Chondrocyte (in vitro differentiated cells): Measurements from ENCODE around the gene ASPHD2. TPM values are rescaled to one million over a fixed set of nuclear protein-coding genes. Genes with fewer than 3 reads are reported as not detected.

Experiments used
- DNase-seq: peaks from one replicate; pipeline ENCODE4 v3.0.0; 2021; ENCODE audit warnings: mixed read lengths, low spot score
- H3K27ac Mint-ChIP-seq: one replicate; pipeline ENCODE4 v1.8.0; 2021; ENCODE audit warnings: mild to moderate bottlenecking, moderate library complexity, mixed read lengths; ENCODE audit not compliant: unreplicated experiment
- H3K27me3 Mint-ChIP-seq: 2 replicates; pipeline ENCODE4 v1.8.0; 2021; ENCODE audit warnings: low read depth, mixed read lengths
- H3K36me3 Mint-ChIP-seq: 2 replicates; pipeline ENCODE4 v1.8.0; 2021; ENCODE audit warnings: low read depth, mixed read lengths
- H3K4me1 Mint-ChIP-seq: 2 replicates; pipeline ENCODE4 v1.8.0; 2021; ENCODE audit warnings: low read depth, mild to moderate bottlenecking, mixed read lengths
- H3K4me3 Mint-ChIP-seq: one replicate; pipeline ENCODE4 v1.8.0; 2021; ENCODE audit warnings: mild to moderate bottlenecking, moderate library complexity, mixed read lengths; ENCODE audit not compliant: unreplicated experiment
- H3K9me3 Mint-ChIP-seq: 2 replicates; pipeline ENCODE4 v1.8.0; 2021; ENCODE audit warnings: low read depth, mixed read lengths
- total RNA-seq: library from RNA; stranded (reverse); gene quantifications from 3 replicates; pipeline ENCODE4 v1.2.1, GENCODE V29; 2021
- TF ChIP-seq, protein P1 (sequence below): fragments of 200-600 bp; sonication (generic); IDR thresholded peaks from 2 replicates; pipeline ENCODE4 v1.5.0; 2021; ENCODE audit warnings: antibody characterized with exemption, mild to moderate bottlenecking, moderate library complexity

The ASPHD2 gene
- total RNA-seq, 1 donor from 2014 or later: 6.8 TPM

- Mint-ChIP-seq H3K9me3 (no peaks in the 10 kb centered on the region), H3K36me3 (no peaks in the 10 kb centered on the region), H3K27ac (no peak overlapping the region), H3K4me3 (no peak overlapping the region), H3K27me3 (no peaks in the 10 kb centered on the region), H3K4me1 (no peaks in the 10 kb centered on the region)
- DNase-seq: no peak
- TF ChIP-seq, protein P1, sequence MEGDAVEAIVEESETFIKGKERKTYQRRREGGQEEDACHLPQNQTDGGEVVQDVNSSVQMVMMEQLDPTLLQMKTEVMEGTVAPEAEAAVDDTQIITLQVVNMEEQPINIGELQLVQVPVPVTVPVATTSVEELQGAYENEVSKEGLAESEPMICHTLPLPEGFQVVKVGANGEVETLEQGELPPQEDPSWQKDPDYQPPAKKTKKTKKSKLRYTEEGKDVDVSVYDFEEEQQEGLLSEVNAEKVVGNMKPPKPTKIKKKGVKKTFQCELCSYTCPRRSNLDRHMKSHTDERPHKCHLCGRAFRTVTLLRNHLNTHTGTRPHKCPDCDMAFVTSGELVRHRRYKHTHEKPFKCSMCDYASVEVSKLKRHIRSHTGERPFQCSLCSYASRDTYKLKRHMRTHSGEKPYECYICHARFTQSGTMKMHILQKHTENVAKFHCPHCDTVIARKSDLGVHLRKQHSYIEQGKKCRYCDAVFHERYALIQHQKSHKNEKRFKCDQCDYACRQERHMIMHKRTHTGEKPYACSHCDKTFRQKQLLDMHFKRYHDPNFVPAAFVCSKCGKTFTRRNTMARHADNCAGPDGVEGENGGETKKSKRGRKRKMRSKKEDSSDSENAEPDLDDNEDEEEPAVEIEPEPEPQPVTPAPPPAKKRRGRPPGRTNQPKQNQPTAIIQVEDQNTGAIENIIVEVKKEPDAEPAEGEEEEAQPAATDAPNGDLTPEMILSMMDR: no peak
Measured at GRCh38 chr22:26443901-26444690, 15.0 kb downstream of the ASPHD2 start.

- no peak for DNase-seq
- Mint-ChIP-seq H3K9me3 (no peaks in the 10 kb centered on the region), H3K4me3 (no peak overlapping the region), H3K27me3 (no peaks in the 10 kb centered on the region), H3K4me1 (no peaks in the 10 kb centered on the region), H3K27ac (no peak overlapping the region), H3K36me3 (no peaks in the 10 kb centered on the region)
- TF ChIP-seq, protein P1: no peak
Measured at GRCh38 chr22:26444777-26445176, 15.7 kb downstream of the ASPHD2 start.

DNA sequence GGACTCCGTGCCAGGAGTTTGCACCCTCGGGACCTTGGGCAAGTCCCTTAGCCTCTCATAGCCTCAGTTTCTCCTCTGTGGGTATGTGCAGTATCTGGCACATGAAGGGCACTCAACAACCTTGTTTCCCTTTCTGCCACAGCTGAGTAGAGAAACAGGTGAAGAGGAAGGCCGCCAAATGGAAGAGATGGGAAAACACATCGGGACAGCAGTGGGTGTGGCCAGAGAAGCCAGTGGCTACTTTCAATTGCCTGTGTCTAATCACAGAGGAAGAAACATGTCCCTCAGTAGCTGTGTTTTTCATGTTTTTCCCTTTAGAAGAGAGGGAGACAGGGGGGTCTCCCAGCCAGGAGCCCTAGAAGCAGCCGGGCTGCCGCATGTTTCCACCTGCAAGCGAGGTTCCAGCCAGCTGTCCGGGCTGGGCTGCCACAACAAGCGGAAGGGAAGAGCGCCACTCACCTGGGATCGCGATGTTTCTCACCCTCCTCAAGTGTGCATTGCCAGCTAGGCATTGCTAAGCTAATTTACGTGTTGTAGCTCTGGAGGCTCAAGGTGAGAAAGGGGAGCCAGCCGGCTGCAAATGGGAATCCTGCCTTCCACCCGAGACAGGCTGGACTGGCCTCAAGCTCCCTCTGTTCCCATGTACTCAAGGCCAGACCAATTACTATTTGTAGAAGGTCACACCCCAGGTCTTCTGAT lies 16.7 kb downstream of the ASPHD2 start:
- DNase-seq: no peak
- H3K4me1 Mint-ChIP-seq: no peaks in the 10 kb centered on the region
- peaks cover 5% of the 10 kb centered on the region for H3K36me3 Mint-ChIP-seq
- no peaks in the 10 kb centered on the region for H3K9me3 Mint-ChIP-seq
- H3K27ac Mint-ChIP-seq: no peak overlapping the region
- H3K4me3 Mint-ChIP-seq: no peak overlapping the region
- TF ChIP-seq, protein P1: no peak
- no peaks in the 10 kb centered on the region for H3K27me3 Mint-ChIP-seq

- Mint-ChIP-seq H3K27me3 (no peaks in the 10 kb centered on the region), H3K4me3 (no peak overlapping the region), H3K4me1 (no peaks in the 10 kb centered on the region), H3K9me3 (no peaks in the 10 kb centered on the region), H3K36me3 (peaks cover 9% of the 10 kb centered on the region), H3K27ac (no peak overlapping the region)
- TF ChIP-seq, protein P1: no peak
- DNase-seq: no peak
Measured at GRCh38 chr22:26446808-26447515, 17.9 kb downstream of the ASPHD2 start.
